Activated CD4-positive, alpha-beta T cell treated with anti-CD3 and anti-CD28 coated beads, Interleukin-2, amount 50 U/mL, for 16 hours (primary cell): ENCODE measurements around the gene OPHN1.
"Not testable (repeated sequence)": the region's sequence is repeated elsewhere in the genome, so short reads cannot be mapped to it uniquely, and the experiment has no call there.

Experiments used
- DNase-seq: peaks from one replicate; pipeline ENCODE4 v3.0.0-alpha.2; 2020

The OPHN1 gene

DNA sequence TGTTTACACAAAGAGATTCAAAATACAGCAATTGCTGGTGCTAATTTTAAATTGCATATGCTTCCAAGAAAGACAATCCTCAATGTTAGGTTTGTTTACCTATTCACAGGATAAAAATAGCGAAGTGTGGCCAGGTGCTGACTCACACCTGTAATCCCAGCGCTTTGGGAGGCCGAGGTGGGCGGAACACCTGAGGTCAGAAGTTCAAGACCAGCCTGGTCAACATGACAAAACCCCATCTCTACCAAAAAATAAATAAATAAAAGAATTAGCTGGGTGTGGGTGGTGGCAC lies 77.7 kb downstream of the OPHN1 start:
- DNase-seq = no peak

DNA sequence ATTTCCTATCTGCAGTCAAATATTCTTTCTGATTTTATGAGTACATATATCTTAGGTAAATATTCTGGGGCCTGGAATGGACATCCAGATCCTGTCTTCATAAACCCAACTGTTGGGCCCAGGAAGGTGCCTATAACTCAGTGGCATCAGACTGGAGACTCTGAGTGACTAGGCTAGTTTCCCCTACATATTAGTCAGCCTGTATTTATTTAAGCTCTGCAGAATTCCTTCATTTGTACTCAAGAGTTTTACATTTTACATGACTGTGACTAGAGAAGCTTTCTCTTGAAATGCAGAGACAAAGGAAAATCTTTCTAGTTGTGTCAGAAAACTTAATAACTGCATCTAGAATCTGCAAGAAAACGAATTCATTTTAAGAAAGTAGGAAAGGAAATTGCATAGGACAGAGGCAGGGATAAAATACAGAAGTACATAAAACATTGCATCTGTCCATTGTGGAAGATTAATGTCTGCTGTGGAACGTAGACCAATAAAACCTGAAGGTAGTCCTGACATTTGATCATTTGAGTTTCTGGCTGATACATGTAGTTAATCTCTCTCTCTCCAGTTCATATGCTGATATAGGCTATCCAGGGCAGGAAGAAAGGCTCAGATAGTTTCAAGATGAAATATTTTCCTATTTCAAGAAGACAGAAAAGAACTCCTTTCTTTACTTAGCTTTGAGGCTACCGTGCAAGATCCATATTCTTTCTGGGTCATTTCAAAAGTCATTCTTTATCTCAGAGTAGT lies 78.2 kb downstream of the OPHN1 start:
- DNase-seq = no peak

DNA sequence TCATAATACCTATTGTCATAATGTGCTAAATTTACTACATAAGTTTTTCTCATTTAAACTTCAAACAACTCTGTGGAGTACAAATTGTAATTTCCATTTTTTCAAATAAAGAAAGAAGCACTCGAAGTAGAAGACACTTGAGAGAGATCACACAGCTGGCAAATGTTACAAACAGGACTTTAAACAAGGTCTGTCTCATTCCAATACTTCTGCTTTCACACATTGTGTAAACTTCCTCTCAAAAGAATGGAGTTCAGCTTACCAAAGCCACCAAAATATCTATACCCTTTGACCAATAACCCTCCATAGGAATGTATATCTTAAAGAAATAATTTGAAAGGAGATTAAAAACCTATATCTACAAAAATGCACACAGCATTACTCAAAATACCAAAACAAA lies 88.3 kb downstream of the OPHN1 start:
- DNase-seq = no peak

DNA sequence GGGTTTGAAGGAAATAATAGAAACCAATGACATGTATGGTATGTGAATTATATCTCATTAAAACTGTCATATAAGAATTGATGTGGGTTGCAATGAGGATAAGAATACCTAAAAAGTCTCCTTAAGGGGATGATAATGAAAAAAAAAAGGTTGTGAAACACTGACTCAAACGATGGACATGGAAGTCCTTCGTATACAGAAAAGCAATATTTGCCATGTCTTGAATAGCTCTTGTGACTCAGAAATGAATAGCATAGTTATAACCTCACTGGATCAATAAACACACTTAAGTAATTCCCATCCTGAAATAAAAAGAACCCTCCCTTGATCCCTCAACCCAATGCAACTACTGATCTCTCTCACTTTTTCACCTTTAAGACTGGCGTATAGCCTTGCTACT lies 89.7 kb downstream of the OPHN1 start:
- DNase-seq = no peak

DNA sequence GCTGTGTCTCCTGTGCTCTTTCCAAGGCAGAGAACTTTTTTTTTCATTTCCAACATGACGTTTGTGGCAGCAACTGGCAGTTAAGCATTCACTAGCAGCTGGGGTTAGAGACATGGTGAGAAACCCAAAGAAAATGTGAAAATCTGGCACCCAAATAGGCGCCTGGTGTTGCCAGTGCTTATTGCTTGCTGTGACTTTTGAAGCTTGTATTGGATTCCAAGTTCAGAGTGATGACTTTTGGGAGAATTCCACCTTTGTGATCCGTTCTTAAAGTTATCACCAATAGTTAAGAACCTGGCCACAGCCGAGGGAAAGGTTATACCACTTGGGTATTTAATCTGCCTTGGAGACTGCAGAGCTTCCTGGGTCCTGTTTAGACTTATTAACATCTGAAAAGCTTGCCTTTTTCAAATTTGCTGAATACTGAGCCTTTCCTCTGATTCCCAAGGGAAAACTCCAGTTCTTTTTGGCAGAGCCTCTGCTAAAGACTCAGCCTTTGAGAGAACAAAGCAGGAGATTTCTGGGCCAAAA lies 101.0 kb downstream of the OPHN1 start:
- no peak for DNase-seq

DNA sequence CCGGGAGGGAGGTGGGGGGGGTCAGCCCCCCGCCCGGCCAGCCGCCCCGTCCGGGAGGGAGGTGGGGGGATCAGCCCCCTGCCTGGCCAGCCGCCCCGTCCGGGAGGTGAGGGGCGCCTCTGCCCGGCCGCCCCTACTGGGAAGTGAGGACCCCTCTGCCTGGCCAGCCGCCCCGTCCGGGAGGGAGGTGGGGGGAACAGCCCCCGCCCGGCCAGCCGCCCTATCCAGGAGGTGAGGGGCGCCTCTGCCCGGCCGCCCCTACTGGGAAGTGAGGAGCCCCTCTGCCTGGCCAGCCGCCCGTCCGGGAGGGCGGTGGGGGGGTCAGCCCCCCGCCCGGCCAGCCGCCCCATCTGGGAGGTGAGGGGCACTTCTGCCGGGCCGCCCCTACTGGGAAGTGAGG lies 106.5 kb downstream of the OPHN1 start:
- not testable (repeated sequence) for DNase-seq

DNA sequence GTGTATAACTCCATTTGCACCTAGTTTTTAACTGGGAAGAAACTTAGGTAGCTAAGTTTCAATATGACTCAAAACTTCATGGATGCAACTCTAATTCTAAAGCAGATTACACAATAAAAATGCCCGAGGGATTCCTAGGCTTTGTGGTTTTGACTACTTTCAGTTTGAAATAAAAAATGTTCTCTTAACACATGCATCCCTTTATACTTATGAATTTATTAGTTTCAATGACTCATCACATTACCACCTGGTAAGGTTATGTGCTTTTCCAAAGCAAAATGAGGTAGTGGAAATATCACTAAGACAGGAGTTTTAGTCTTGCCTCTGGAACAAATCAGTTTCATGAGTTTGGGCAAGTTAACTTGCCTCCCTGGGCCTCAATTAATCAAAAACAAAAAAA lies 125.5 kb downstream of the OPHN1 start:
- no peak for DNase-seq

DNA sequence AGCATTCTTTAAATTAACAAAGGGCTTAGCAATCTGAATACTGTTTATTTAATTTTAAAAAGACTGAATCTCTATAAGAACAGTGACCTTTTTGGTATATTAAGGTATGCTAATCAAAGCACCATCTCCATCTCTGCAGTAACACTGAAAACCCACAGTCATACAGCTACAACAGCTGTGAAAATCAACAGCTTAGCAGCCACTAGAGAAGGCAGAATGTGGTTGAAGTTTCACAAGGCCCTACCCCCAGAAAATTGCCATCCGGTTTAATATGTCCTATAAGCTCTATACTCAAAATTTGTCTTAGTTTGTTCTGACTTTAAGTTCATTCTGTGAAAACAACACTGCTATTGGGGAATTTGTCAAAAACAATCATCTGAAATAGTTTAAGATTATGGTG lies 128.7 kb downstream of the OPHN1 start:
- no peak for DNase-seq

DNA sequence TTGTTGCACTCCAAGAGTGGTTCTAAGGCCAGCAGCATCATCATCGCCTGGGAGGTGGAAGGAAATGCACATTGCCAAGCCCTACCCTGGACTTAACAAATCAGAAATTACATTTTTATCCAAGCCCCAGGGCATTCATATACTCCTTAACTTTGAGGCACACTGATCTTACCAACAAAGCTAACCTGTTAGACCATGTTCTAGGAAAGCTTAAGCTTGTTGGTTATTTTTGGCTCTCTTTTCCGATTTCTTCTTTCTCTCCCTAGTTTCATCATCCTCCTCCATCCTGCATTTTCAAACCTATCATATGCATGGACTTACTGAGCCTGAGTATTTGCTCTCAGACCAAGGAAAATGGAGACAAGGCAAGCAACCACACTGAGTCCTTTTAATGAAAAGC lies 133.4 kb downstream of the OPHN1 start:
- DNase-seq = no peak

DNA sequence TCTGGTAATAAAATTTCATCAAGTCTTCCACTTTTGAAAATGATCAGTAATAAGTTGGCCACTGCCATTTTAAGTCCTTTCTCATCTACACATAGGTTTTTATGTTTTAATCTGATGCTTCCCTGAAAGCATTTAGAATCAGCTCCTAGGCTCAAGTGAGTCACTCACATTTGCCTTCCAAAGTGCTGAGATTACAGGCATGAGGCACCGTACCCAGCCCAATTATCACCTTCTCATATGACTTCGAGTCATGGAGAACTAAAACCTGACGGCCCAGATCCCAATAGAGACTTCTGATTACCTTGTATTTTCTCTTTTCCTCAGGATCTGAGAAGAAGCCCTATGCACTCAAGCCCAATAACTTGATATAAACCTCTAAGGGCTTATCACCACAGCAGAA lies 140.8 kb downstream of the OPHN1 start:
- DNase-seq = no peak

DNA sequence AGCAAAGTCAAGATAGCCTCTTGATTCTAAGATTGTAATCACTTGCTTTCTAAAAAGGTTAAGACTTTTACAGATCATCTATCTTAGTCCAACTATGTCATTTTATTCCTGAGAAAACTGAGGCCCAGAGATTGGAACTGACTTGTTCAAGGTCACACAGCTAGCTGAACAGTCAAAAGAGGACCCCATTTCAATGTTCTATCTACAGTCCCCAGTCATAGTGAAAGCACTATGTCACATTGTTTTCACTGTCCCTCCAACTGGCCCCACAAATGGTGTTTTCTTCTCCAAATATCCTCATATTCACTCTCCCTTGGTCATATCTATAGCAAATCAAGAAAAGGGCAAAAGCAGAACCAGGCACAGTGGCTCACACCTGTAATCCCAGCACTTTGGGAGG lies 145.2 kb downstream of the OPHN1 start:
- no peak for DNase-seq

DNA sequence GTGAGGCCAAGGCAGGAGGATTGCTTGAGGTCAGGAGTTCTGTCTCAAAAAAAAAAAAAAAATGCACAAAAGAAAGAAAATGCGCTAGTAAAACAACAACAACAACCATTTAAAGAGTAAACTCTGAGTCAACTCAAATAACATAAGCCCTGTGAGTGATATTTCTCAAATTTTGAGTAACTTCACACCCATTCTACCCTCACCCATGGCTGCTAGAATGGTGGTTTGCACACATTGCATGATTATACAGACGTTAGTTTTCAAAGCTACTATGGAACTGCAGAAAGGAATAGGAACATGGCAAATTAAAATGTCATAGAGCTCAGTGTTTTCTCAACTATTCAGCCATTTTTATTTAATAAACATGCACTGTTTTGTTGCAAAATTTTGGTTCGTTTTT lies 145.9 kb downstream of the OPHN1 start:
- DNase-seq = no peak

DNA sequence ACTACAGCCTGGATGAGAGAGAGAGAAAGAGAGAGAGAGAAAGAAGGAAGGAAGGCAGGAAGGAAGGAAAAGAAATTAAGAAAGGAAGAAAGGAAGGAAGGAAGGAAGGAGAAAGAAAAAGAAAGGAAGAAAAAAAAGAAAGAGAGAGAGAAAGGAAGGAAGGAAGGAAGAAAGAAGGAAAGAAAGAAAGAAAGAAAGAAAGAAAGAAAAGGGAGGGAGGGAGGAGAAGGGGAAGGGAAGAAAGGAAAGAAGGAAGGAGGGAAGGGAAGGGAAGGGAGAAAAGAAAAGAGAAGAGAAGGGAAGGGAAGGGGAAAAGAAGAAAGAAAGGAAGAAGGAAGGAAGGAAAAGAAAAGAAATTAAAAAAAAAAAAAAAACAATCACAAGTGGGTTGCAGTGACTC lies 146.3 kb downstream of the OPHN1 start:
- no peak for DNase-seq

DNA sequence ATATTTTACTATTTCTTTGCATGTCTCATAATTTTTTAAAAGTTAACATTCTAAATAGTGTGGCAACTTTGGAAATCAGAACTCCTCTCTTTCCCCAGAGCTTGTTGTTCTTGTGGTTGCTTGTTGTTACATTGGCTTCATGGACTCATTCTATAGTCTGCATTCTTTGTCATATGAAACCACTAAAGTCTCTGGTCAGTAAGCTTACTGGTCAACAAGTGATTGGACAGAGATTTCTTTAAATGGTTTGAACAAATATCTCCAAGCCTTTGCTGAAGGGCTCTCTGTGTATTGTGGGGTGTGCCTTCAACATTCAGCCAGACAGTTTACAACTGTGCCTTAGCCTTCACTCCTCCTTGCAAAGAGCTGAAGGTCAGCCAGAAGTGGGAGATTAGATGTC lies 147.2 kb downstream of the OPHN1 start:
- DNase-seq = no peak

DNA sequence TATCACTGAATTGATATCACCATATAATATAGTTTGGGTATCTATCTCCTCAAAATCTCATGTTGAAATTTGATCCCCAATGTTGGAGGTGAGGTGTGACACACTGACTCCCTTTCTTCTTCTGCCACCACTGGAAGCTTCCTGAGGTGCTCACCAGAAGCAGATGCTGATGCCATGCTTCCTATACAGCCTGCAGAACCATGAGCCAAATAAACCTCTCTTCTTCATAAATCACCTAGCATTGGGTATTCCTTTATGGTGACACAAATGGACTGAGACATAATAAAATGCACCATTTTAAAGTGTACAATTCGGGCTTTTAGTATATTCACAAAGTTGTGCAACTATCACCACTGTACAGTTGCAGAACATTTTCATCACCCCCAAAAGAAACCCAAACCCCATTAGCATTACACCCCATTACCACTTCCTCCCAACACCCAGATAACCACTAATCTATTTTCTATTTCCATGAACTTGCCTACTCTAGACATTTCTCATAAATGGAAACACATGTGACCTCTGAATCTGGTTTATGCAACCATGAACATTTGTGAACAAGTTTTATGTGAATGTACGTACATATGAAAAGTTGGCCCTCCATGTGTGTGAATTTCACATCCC lies 148.9 kb downstream of the OPHN1 start:
- no peak for DNase-seq

DNA sequence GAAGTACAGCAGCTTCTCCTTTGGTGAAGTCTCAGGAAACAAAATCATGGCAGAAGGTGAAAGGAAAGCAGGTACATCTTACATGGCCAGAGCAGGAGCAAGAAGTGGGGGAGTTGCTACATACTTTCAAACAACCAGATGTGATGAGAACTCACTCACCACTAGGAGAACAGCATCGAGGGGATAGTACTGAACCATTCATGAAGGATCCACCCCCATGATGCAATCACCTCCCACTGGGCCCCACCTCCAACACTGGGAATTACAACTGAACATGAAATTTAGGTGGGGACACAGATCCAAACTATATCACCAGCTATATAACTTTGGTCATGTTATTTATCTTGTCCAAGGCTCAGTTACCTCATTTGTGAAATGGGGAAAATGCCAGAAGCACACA lies 159.4 kb downstream of the OPHN1 start:
- DNase-seq = no peak

DNA sequence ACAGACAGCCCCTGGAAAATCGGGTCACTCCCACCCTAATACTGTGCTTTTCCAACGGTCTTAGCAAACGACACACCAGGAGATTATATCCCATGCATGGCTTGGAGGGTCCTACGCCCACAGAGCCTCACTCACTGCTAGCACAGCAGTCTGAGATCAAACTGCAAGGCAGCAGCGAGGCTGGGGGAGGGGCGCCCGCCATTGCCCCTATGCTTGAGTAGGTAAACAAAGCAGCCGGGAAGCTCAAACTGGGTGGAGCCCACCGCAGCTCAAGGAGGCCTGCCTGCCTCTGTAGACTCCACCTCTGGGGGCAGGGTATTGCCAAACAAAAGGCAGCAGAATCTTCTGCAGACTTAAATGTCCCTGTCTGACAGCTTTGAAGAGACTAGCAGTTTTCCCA lies 168.5 kb downstream of the OPHN1 start:
- not testable (repeated sequence) for DNase-seq

DNA sequence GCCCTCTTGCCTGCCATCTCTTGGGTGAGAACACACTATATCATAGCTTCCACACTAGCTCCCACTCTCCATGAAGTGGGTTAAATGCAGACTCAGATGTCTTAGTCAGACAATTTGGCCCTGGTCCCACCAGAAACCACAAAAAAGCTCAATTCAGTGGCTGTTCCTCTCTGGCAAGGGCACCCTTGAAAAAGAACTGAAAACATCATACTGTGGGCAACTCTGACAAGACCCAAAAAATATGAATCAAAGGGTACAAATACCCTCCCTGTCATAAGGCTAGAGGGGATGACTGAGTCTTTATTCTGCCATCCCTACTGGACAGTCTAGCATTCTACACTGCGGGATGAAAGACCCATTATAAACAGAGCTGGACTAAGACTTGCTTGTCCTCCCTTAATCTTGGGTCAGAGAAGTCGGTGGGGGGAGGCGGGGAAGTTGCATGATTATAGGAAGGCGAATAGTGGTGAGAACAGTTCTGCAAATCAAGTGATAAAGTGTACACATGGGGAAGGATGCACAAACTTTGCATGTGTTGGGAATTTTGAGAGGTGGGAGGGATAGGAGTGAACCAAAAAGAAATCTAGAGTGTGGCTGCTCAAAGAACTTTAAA lies 172.1 kb downstream of the OPHN1 start:
- no peak for DNase-seq

DNA sequence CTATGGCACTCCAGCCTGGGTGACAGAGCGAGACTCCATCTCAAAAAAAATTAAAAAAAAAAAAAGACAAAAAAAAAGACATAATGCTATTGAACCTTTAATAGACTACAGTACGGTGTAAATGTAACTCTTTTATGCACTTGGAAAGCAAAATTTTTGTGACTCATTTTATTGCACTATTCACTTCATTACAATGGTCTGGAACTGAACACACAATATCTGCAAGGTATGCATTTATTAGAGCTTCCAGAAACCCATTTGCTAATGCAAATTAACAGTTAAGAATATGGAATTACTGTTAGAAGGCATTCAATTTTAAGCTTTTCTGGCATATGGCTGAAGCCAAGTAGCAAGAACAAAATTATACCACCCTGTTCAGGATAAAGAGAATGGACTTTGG lies 176.3 kb downstream of the OPHN1 start:
- DNase-seq = no peak

DNA sequence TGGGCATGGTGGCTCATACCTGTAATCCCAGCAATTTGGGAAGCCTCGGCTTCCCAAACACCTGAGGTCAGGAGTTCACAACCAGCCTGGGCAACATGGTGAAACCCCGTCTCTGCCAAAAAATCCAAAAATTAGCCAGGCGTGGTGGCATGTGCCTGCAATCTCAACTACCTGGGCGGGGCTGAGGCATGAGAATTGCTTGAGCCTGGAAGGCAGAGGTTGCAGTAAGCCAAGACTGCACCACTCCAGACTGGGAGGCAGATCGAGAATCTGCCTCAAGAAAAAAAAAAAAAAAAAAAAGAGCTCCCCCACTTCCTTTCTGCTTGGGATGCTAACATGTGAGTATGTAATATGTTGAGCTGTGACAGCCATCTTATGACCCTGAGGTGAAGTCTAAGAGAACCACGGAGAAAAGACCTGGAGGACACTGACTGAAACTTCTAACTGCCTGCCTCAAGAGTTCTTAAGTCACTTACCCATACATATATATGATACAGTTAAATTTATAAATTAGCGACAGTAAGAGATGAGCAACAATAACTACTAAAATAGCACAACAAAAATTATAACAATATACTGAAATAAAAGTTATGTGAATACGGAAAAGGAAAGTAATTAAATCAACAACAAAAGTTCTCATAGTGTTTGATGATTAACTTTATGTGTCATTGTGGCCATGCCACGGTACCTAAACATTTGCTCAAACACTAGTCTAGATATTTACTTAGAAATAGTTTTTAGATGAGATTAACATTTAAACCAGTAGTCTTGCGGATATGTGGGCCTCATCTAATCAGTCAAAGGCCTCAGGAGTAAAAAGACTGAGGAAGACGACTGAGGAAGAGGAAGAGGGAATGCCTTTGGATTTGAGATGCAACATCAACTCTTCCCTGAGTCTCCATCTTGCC lies 178.3 kb downstream of the OPHN1 start:
- DNase-seq = no peak

DNA sequence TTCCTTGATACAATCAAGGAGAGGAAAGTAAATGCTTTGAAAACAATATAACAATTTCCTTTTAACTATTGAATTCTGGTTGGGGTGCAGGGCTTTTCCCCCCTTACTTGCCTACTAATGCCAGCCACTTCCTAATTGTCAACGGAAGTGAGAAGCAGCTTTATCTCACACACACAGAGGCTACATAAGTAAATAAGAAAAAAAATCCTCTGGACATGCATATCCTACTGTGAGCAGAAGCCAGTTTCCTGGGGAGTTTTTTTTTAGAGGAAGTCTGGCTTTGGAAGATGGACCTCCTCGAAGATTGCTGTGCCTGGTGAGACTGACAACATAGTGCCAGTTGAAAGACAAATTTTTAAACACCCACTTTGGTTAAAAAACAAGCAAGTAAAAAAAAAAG lies 180.6 kb downstream of the OPHN1 start:
- DNase-seq = no peak

DNA sequence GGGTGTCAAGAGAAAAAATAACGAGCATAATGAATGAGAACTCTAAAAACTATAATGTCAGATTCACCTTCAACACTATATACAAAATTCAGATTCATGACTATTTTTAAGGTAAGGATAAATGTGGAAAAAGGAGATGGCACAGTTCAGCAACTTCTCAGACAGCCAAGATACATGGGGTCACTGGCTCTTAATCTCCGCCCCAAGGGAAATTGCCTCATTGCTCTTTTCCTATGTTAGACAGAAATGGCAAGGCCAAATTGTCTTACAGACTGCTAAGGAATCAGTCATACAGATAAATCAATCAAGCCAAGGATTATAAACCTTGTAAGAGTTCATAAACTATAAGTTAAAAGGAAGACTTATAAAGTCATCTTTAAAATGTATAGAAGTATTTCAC lies 183.4 kb downstream of the OPHN1 start:
- no peak for DNase-seq

DNA sequence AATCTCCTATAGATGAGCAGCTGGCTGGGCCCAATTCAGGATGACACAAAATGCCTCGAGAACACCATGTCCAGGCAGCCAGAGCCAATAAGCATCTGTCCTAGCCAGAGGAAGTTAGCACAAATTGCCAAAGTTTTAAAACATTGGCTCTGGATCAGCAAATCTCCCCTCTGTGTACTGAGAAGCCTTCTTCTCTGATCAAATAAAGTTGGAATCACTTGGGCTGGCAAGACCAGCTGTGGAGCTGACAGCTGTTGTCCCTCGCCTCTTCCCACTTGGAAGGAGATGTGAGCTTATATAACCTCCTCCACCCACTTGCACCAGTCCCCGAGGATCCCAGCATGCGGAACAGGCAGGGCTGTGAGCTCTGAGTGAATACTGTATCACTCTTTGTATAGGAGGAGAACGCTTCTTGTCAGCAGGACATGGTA lies 183.9 kb downstream of the OPHN1 start:
- no peak for DNase-seq
